Raji (cell line): ENCODE measurements around the gene CERS3.

ENCODE experiments used
- POLR2A ChIP-seq: IDR thresholded peaks from 2 replicates; pipeline ENCODE4 v1.6.1; 2011; ENCODE audit warnings: low read depth, low read length, control low read depth; ENCODE audit not compliant: insufficient read depth

Gene CERS3

GRCh38 chr15:100528833-100529428 is at the start of gene CERS3:
Gene CERS3 (minus strand): TSS chr15:100528950. CDS start chr15:100501849, 27,101 bp downstream.
- no peak for TF ChIP-seq POLR2A

- TF ChIP-seq POLR2A, result no peak
These were observed 44.8 kb upstream of the CERS3 start for GRCh38 chr15:100573526-100573925.

GRCh38 chr15:100572362-100572983 is 43.7 kb upstream of the CERS3 start:
- no peak for TF ChIP-seq POLR2A

- TF ChIP-seq POLR2A, result no peak
These were observed 42.9 kb upstream of the CERS3 start for GRCh38 chr15:100571592-100572167.

- no peak for TF ChIP-seq POLR2A
These were observed 42.1 kb upstream of the CERS3 start for GRCh38 chr15:100570735-100571313.

- no peak for TF ChIP-seq POLR2A
These were observed 41.5 kb upstream of the CERS3 start for GRCh38 chr15:100570275-100570674.

GRCh38 chr15:100569391-100569790 is 40.6 kb upstream of the CERS3 start:
- no peak for TF ChIP-seq POLR2A

- no peak for TF ChIP-seq POLR2A
These were observed 38.3 kb upstream of the CERS3 start for GRCh38 chr15:100566850-100567628.

GRCh38 chr15:100565591-100565990 is 36.8 kb upstream of the CERS3 start:
- TF ChIP-seq POLR2A, result no peak

GRCh38 chr15:100560323-100560722 is 31.6 kb upstream of the CERS3 start:
- TF ChIP-seq POLR2A, result no peak

- no peak for TF ChIP-seq POLR2A
These were observed 30.6 kb upstream of the CERS3 start for GRCh38 chr15:100559330-100559729.

GRCh38 chr15:100558771-100559254 is 30.1 kb upstream of the CERS3 start:
- no peak for TF ChIP-seq POLR2A

- TF ChIP-seq POLR2A, result no peak
These were observed 24.7 kb upstream of the CERS3 start for GRCh38 chr15:100553468-100553867.

- no peak for TF ChIP-seq POLR2A
These were observed 19.2 kb upstream of the CERS3 start for GRCh38 chr15:100547961-100548360.

- no peak for TF ChIP-seq POLR2A
These were observed 16.2 kb upstream of the CERS3 start for GRCh38 chr15:100544946-100545345.

- no peak for TF ChIP-seq POLR2A
These were observed 15.6 kb upstream of the CERS3 start for GRCh38 chr15:100544338-100544841.

GRCh38 chr15:100542290-100542689 is 13.5 kb upstream of the CERS3 start:
- TF ChIP-seq POLR2A, result no peak
